ENCODE results near the gene CRADD.

Gene CRADD

DNA sequence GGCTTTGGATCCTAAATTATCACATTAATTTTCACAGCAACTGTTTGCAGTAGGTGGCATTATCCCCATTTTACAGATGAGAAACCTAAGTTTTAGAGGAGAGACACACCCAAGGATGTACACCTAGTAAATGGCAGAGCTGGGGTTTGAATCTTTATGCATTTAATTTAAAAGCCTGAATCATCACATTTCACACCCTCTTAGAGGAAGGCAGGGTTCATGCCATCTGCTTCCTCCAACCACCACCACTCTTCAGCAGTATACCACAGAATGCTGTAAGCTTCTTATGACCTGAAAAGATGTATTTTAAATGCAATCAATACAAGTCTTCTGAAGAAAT lies 90.3 kb downstream of the CRADD start:
- in situ Hi-C loops (cut with HindIII; ENCODE audit: low sequenced_read_pairs): no loop called here
- TF ChIP-seq, protein P1, sequence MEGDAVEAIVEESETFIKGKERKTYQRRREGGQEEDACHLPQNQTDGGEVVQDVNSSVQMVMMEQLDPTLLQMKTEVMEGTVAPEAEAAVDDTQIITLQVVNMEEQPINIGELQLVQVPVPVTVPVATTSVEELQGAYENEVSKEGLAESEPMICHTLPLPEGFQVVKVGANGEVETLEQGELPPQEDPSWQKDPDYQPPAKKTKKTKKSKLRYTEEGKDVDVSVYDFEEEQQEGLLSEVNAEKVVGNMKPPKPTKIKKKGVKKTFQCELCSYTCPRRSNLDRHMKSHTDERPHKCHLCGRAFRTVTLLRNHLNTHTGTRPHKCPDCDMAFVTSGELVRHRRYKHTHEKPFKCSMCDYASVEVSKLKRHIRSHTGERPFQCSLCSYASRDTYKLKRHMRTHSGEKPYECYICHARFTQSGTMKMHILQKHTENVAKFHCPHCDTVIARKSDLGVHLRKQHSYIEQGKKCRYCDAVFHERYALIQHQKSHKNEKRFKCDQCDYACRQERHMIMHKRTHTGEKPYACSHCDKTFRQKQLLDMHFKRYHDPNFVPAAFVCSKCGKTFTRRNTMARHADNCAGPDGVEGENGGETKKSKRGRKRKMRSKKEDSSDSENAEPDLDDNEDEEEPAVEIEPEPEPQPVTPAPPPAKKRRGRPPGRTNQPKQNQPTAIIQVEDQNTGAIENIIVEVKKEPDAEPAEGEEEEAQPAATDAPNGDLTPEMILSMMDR (IDR thresholded peaks at IDR 0.05; ENCODE audit: low read depth, low read length): no peak
- no peak for DNase-seq (ENCODE audit: low read depth, low spot score)
- H3K4me3 ChIP-seq (ENCODE audit: low read depth, low read length): no peak overlapping the region

DNA sequence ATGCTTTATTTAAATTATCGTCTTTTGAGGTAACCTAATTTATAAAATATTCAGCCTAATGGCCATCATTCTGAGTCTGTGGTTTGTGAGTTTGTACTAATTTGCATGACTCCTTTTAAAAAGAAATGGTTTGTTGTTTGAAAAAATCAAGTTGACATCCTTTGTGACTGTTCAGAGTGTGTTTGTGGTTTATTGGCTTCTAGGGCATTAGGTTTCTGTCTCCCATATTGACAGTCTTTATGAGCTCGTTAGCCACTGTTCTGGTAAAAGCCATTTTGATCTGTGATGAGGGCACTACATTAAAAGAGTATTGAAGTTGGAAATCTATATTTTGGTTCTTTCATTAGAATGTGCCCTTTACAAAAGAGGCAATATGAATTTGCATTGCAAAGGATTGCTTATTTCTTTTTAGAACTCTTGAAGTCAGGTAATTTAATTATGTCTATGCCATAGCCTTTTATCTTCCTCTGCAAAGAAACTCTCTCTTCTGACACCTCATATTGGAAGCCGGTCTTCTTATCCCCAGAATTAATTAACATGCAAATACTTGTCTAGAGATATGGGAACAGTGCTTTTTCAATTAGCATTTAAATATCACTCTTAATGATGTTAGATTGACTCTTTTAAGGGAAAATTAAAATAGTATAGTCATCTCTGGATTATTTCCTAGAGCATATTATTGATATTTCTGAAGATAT lies 95.0 kb downstream of the CRADD start:
- no peak for DNase-seq (ENCODE audit: low read depth, low spot score)
- in situ Hi-C loops (cut with HindIII; ENCODE audit: low sequenced_read_pairs): no loop called here
- TF ChIP-seq, protein P1 (IDR thresholded peaks at IDR 0.05; ENCODE audit: low read depth, low read length): no peak
- no peak overlapping the region for H3K4me3 ChIP-seq (ENCODE audit: low read depth, low read length)

DNA sequence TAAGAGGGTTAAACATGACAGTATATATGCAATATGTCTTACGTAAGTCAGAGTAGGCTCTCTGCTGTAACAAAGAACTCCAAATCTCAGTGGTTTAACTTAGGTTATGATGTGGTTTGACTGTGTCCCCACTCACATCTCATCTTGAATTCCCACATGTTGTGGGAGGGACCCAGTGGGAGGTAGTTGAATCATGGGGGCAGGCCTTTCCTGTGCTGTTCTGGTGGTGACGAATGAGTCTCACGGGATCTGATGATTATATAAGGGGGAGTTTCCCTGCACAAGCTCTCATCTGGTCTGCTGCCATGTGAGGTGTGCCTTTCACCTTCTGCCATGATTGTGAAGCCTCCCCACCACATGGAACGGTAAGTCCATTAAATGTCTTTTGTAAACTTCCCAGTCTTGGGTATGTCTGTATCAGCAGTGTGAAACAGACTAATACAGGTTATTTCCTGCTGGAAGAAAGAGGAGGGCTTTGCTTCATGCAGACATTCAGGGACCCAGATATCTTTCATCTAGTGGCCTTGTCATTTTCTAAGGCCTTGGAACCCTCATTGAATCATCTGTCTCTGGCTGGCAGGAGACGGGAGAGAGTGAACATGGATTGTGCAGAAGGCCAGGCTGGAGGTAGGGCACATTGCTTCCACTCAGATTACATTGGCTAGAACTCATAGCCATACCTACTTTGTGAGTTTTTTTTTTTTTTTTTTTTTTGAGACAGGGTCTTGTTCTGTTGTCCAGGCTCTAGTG lies 96.1 kb downstream of the CRADD start:
- TF ChIP-seq, protein P1 (IDR thresholded peaks at IDR 0.05; ENCODE audit: low read depth, low read length): no peak
- DNase-seq (ENCODE audit: low read depth, low spot score): peak; percentile 72
- H3K4me3 ChIP-seq (ENCODE audit: low read depth, low read length): no peak overlapping the region
- in situ Hi-C loops (cut with HindIII; ENCODE audit: low sequenced_read_pairs): no loop called here

DNA sequence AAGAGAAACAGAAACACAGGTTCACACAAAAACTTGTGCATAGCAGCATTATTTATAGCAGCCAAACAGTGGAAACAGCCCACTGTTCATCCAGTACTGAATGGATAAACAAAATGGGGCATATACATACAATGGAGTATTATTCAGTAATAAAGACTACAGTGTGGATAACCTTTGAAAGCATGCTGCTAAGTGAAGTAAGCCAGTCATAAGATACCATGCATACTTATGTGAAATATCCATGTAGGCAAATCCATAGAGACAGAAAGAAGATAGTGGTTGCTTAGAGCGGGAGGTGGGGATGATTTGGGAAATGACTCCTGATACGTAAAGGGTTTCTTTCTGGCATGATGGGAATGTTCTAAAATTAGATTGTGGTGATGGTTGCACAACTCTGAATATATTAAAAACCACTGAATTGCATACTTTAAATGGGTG lies 99.4 kb downstream of the CRADD start:
- DNase-seq (ENCODE audit: low read depth, low spot score): peak; percentile 80
- in situ Hi-C loops (cut with HindIII; ENCODE audit: low sequenced_read_pairs): no loop called here
- no peak overlapping the region for H3K4me3 ChIP-seq (ENCODE audit: low read depth, low read length)
- TF ChIP-seq, protein P1 (IDR thresholded peaks at IDR 0.05; ENCODE audit: low read depth, low read length): no peak

DNA sequence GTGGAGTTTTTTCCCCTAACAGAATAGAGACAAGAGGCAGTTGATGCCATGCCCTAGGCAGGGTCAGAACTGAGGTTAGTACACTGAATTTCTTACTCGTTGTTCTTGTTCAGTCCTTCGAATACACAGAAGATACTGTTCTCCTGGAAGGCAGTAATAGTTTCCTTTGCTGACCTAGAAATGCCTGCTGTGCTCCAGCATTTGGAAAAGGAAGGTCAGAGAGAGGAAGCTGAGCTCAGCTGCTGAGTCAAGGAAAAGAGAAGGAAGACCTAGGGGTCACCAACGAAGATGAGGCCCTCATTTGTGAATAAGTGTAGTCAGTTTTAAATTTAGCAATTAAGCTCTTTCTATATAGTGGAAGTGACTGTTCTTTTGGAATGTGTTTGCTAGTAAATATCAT lies 100.1 kb downstream of the CRADD start:
- TF ChIP-seq, protein P1 (IDR thresholded peaks at IDR 0.05; ENCODE audit: low read depth, low read length): no peak
- peak; percentile 67 for DNase-seq (ENCODE audit: low read depth, low spot score)
- in situ Hi-C loops (cut with HindIII; ENCODE audit: low sequenced_read_pairs): no loop called here
- H3K4me3 ChIP-seq (ENCODE audit: low read depth, low read length): no peak overlapping the region

DNA sequence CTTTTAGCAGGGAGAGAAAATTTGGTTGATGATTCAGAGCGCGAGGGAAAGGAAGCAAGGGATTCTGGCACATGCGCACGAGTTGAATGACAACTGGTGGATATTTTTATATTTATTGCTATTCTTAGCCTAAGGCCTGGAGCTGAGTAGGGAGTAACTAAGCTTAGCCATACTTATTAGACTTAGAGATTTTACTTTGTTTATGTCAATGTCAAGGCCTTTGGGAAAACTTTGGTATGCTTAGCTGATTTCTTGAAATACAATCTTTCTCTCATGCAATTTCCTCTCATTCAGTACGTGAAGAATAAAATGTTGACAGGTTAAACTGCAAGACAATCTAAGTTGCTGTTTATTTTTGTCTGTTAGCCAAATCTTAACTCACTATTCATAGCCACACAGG lies 101.1 kb downstream of the CRADD start:
- peak; percentile 58 for DNase-seq (ENCODE audit: low read depth, low spot score)
- in situ Hi-C loops (cut with HindIII; ENCODE audit: low sequenced_read_pairs): no loop called here
- TF ChIP-seq, protein P1 (IDR thresholded peaks at IDR 0.05; ENCODE audit: low read depth, low read length): no peak

More for the DNA sequence above, 101.1 kb downstream of the CRADD start:
- H3K4me3 ChIP-seq (ENCODE audit: low read depth, low read length): no peak overlapping the region

Measured in astrocyte of the spinal cord (primary cell).